Mesendoderm (in vitro differentiated cells): ENCODE measurements around the gene SULT1A2.
"Not testable (repeated sequence)": the region's sequence is repeated elsewhere in the genome, so short reads cannot be mapped to it uniquely, and the experiment has no call there.

Experiments used
- DNase-seq: peaks from one replicate; pipeline ENCODE4 v3.0.0; 2013
- H2AK5ac ChIP-seq: 2 replicates; pipeline ENCODE4 v1.6.1; 2013; ENCODE audit warnings: low read length, inconsistent platforms
- H2BK120ac ChIP-seq: 2 replicates; pipeline ENCODE4 v1.6.1; 2013; ENCODE audit warnings: low read depth, mild to moderate bottlenecking, low read length, moderate library complexity, mixed read lengths
- H2BK15ac ChIP-seq: replicated peaks from 2 replicates; pipeline ENCODE4 v1.6.1; 2013; ENCODE audit warnings: low read depth, mild to moderate bottlenecking, moderate library complexity
- H2BK5ac ChIP-seq: 2 replicates; pipeline ENCODE4 v1.6.1; 2013; ENCODE audit warnings: low read length, inconsistent platforms
- H3K18ac ChIP-seq: 2 replicates; pipeline ENCODE4 v1.6.1; 2013; ENCODE audit warnings: mild to moderate bottlenecking, low read length, mixed read lengths
- H3K23ac ChIP-seq: one replicate; pipeline ENCODE4 v1.6.1; 2013; ENCODE audit warnings: low read length
- H3K27ac ChIP-seq: 2 replicates; pipeline ENCODE4 v1.5.1; 2013; ENCODE audit warnings: low read depth, mild to moderate bottlenecking, inconsistent platforms, low read length, moderate library complexity
- H3K27me3 ChIP-seq: 2 replicates; pipeline ENCODE4 v1.6.1; 2013; ENCODE audit warnings: low read length, control low read depth, mild to moderate bottlenecking, inconsistent platforms; ENCODE audit not compliant: insufficient read depth, poor library complexity
- H3K36me3 ChIP-seq: 2 replicates; pipeline ENCODE4 v1.6.1; 2013; ENCODE audit warnings: low read length, inconsistent platforms; ENCODE audit not compliant: control insufficient read depth, insufficient read depth
- H3K4ac ChIP-seq: one replicate; pipeline ENCODE4 v1.6.1; 2013; ENCODE audit warnings: low read depth, mild to moderate bottlenecking, low read length, moderate library complexity
- H3K4me1 ChIP-seq: 2 replicates; pipeline ENCODE4 v1.6.1; 2013; ENCODE audit warnings: low read depth, low read length, inconsistent platforms; ENCODE audit not compliant: control insufficient read depth
- H3K4me2 ChIP-seq: 2 replicates; pipeline ENCODE4 v1.6.1; 2013; ENCODE audit warnings: low read length
- H3K4me3 ChIP-seq: 2 replicates; pipeline ENCODE4 v1.5.1; 2013; ENCODE audit warnings: mild to moderate bottlenecking, low read length
- H3K56ac ChIP-seq: one replicate; pipeline ENCODE4 v1.6.1; 2013; ENCODE audit warnings: low read length
- H3K79me1 ChIP-seq: 2 replicates; pipeline ENCODE4 v1.6.1; 2013; ENCODE audit warnings: low read length, inconsistent platforms
- H3K79me2 ChIP-seq: 2 replicates; pipeline ENCODE4 v1.6.1; 2013; ENCODE audit warnings: mild to moderate bottlenecking, low read length; ENCODE audit not compliant: control insufficient read depth, insufficient read depth
- H3K9ac ChIP-seq: 2 replicates; pipeline ENCODE4 v1.6.1; 2013; ENCODE audit warnings: low read length, inconsistent platforms
- H4K5ac ChIP-seq: one replicate; pipeline ENCODE4 v1.6.1; 2013; ENCODE audit warnings: low read length
- H4K8ac ChIP-seq: one replicate; pipeline ENCODE4 v1.6.1; 2013; ENCODE audit warnings: low read depth, mild to moderate bottlenecking, control low read depth, low read length, moderate library complexity
- WGBS: extraction: QIAGEN DNeasy Blood & Tissue Kit; methylation state at CpG from one replicate; pipeline ENCODE4 v1.1.7; 2013; ENCODE audit warnings: low lambda C conversion rate, missing lambda C conversion rate; ENCODE audit not compliant: insufficient coverage; ENCODE audit errors: extremely low coverage; 5-methylcytosine and 5-hydroxymethylcytosine counted together

SULT1A2 gene

DNA sequence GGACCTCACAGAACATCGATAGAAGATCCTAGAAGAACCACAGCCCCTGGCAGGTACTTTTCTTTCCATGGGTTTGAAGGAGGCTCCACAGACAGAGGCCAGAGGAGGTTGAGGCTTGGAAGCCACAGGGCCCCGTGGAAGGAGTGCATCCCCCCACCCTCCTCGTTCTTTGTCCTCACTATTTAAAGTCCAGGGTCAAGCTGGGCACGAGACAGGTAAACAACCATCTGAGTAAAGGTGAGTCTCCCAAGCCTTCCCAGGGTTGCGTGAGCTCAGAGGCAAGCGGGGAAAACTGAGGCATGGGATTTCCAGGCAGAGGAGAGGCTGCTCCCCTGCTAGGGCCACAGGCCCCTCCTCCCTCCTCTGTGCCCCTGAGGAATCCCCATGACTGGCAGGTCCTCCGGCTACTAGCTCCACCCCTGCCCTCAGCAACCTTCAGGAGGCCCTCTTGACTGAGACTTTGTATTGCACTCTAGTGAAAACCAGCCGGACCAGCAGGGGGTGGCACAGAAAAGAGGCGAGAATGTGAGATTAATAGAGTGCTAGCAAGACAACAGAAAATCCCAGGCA lies 927 bp upstream of the SULT1A2 start:
- peaks cover 4% of the 10 kb centered on the region for H3K4me1 ChIP-seq
- H3K4ac ChIP-seq: no peak overlapping the region
- no peak overlapping the region for H3K9ac ChIP-seq
- H3K56ac ChIP-seq: peak overlapping the region; percentile 53
- WGBS: no CpG with 5 or more reads among the region's 9 CpGs
- H3K23ac ChIP-seq: no peak overlapping the region
- H2BK5ac ChIP-seq: no peak overlapping the region
- H3K18ac ChIP-seq: no peak overlapping the region
- H2AK5ac ChIP-seq: no peak overlapping the region
- DNase-seq: peak; percentile 77
- no peaks in the 10 kb centered on the region for H3K27me3 ChIP-seq
- no peak overlapping the region for H3K4me2 ChIP-seq
- no peaks in the 10 kb centered on the region for H3K36me3 ChIP-seq
- no peak overlapping the region for H3K4me3 ChIP-seq
- no peak overlapping the region for H2BK15ac ChIP-seq
- no peak overlapping the region for H3K27ac ChIP-seq
- H4K8ac ChIP-seq: no peak overlapping the region
- H2BK120ac ChIP-seq: no peak overlapping the region
- no peaks in the 10 kb centered on the region for H3K79me1 ChIP-seq
- no peak overlapping the region for H4K5ac ChIP-seq
- H3K79me2 ChIP-seq: no peaks in the 10 kb centered on the region

DNA sequence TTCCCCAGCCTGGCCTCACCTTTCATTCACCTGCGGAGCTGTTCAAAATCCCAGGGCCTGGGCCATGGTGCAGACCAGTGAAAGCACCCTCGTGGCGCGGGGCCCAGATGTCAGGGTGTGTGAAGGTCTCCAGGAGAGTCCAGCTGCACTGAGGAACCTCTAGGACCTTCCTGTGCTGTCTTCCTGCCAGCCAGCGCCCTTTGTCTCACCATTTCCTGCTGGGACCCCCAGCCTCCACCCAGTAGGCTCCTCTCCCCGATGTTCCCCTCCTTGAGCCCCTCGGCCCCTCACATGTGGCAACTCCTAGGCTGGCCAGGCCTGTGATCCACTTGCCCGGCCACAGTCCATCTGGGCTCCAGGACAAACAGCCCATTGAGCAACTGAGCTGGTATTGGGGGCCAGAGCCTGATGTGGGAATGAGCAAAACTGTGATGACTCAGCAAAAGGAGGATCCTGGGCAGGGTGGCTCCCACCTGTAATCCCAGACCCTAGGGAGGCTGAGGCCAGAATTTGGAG lies 677 bp downstream of the SULT1A2 start:
- Histone ChIP-seq H3K56ac (peak overlapping the region; percentile 19), H2BK120ac (no peak overlapping the region), H3K18ac (peak overlapping the region; percentile 53), H3K36me3 (no peaks in the 10 kb centered on the region), H3K4me1 (peaks cover 4% of the 10 kb centered on the region), H2BK5ac (no peak overlapping the region), H3K79me1 (no peaks in the 10 kb centered on the region), H3K9ac (no peak overlapping the region), H3K79me2 (no peaks in the 10 kb centered on the region), H4K8ac (no peak overlapping the region), H2BK15ac (no peak overlapping the region), H3K27me3 (no peaks in the 10 kb centered on the region), H3K4me2 (no peak overlapping the region), H3K27ac (no peak overlapping the region), H2AK5ac (no peak overlapping the region), H3K4me3 (no peak overlapping the region), H3K4ac (peak overlapping the region; percentile 46), H3K23ac (no peak overlapping the region), H4K5ac (no peak overlapping the region)
- no CpG with 5 or more reads among the region's 8 CpGs for WGBS
- DNase-seq: no peak

DNA sequence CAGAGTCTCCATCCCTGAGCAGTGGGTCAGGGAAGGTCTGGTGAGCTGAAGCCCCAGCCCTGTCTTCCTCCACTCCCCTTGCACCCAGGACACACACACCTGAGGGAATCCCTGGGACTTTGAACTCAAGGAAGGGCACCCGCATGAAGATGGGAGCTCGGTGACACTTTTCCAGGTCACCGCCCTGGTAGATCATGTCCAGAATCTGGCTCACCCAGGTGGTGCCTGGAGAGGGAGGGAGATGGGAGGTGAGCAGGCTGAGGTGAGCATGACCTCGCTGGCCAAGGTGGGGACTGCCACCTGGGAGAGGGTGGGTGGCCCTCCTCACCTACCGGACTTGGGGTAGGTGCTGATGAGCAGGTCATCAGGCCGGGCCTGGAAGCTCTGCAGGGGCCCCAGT lies 1.4 kb downstream of the SULT1A2 start:
- not testable (repeated sequence) for H3K27me3 ChIP-seq, H3K4me2 ChIP-seq, H3K4me1 ChIP-seq, H3K79me2 ChIP-seq, H3K79me1 ChIP-seq, H2BK5ac ChIP-seq, H2AK5ac ChIP-seq, H3K4ac ChIP-seq, H3K27ac ChIP-seq, H3K9ac ChIP-seq, H3K4me3 ChIP-seq, H3K36me3 ChIP-seq, H2BK120ac ChIP-seq, DNase-seq, H2BK15ac ChIP-seq, H3K23ac ChIP-seq, H4K8ac ChIP-seq, H4K5ac ChIP-seq, H3K56ac ChIP-seq, H3K18ac ChIP-seq
- no CpG with 5 or more reads among the region's 6 CpGs for WGBS

DNA sequence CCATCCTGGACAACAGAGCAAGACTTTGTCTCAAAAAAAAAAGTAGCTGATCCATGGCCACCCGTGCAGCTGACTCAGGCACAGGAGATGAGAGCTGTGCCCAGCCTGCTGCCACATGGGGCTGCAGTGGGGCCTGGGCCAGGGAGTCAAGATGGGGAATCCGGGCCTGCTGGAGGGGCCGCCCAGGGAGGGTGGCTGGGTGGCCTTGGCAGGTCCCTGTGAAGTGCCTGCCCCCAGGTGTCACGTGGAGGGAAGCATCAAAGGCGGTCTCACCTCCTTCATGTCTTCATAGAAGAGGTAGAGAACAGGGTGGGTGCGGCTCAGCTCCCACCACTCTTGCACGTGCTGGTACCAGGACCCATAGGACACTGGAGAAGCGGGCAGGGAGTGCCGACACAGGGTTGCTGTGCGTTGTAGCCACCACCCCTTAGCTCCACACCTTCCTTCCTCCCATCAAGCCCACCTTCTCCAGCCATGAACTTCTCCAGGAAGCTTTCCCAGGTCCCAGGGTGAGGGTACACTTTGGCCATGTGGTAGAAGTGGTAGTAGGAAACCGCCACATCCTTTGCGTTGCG lies 3.8 kb downstream of the SULT1A2 start:
- WGBS: no CpG with 5 or more reads among the region's 13 CpGs
- H2BK15ac ChIP-seq: no peak overlapping the region
- H3K4ac ChIP-seq: no peak overlapping the region
- no peaks in the 10 kb centered on the region for H3K79me2 ChIP-seq
- H3K23ac ChIP-seq: no peak overlapping the region
- no peak overlapping the region for H2AK5ac ChIP-seq
- no peak overlapping the region for H3K9ac ChIP-seq
- H2BK120ac ChIP-seq: no peak overlapping the region
- H3K4me2 ChIP-seq: no peak overlapping the region
- no peak for DNase-seq
- no peak overlapping the region for H4K8ac ChIP-seq
- H3K56ac ChIP-seq: no peak overlapping the region
- no peaks in the 10 kb centered on the region for H3K27me3 ChIP-seq
- H2BK5ac ChIP-seq: no peak overlapping the region
- no peaks in the 10 kb centered on the region for H3K79me1 ChIP-seq
- H3K4me1 ChIP-seq: peaks cover 4% of the 10 kb centered on the region
- H4K5ac ChIP-seq: no peak overlapping the region
- H3K36me3 ChIP-seq: no peaks in the 10 kb centered on the region
- H3K27ac ChIP-seq: no peak overlapping the region
- H3K4me3 ChIP-seq: no peak overlapping the region
- no peak overlapping the region for H3K18ac ChIP-seq

DNA sequence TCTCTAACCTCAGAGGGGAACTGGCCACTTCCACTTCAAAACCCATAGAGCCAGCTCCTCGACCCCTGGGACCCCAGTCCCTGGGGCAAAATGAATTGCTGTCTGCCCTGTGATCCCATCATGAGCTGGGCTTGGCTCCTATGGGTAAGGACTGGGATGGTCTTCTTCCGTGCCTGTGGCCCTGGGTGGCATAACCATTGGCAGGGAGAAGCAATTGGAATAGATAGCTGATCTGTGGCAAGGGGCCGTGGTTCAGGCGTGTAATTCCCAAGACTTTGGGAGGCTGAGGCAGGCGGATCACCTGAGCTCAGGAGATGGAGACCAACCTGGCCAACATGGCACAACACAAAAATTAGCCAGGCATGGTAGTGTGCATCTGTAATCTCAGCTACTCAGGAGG lies 4.3 kb downstream of the SULT1A2 start:
- H2AK5ac ChIP-seq: no peak overlapping the region
- no peaks in the 10 kb centered on the region for H3K79me2 ChIP-seq
- no peaks in the 10 kb centered on the region for H3K27me3 ChIP-seq
- H3K4ac ChIP-seq: no peak overlapping the region
- H3K4me2 ChIP-seq: no peak overlapping the region
- H2BK120ac ChIP-seq: no peak overlapping the region
- no CpG with 5 or more reads among the region's 5 CpGs for WGBS
- no peak for DNase-seq
- H4K5ac ChIP-seq: no peak overlapping the region
- H3K56ac ChIP-seq: no peak overlapping the region
- no peak overlapping the region for H3K9ac ChIP-seq
- H2BK15ac ChIP-seq: no peak overlapping the region
- no peak overlapping the region for H3K18ac ChIP-seq
- no peak overlapping the region for H3K23ac ChIP-seq
- H3K27ac ChIP-seq: no peak overlapping the region
- no peaks in the 10 kb centered on the region for H3K36me3 ChIP-seq
- H2BK5ac ChIP-seq: no peak overlapping the region
- H3K4me3 ChIP-seq: no peak overlapping the region
- H3K4me1 ChIP-seq: peaks cover 1% of the 10 kb centered on the region
- no peak overlapping the region for H4K8ac ChIP-seq
- no peaks in the 10 kb centered on the region for H3K79me1 ChIP-seq

DNA sequence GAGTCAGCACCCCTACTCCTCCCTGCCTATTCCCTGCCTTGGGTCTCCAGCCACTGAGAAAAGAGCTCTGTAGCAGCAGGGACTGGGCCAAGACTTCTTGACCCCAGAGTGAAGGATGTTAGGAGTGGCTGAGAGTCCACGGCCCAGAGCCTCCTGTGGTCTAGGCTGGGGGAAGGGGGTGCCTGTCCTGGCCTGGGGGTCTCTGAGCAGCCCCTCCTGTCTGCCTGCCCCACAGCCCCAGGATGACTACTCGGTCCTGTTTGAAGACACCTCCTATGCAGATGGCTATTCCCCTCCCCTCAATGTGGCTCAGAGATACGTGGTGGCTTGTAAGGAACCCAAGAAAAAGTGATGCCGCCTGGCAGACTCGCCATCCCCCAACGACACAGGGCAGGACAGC lies 5.5 kb downstream of the SULT1A2 start:
- Histone ChIP-seq H3K4me1 (no peaks in the 10 kb centered on the region), H2BK15ac (no peak overlapping the region), H3K18ac (no peak overlapping the region), H3K9ac (no peak overlapping the region), H2BK120ac (no peak overlapping the region), H3K27me3 (no peaks in the 10 kb centered on the region), H3K79me2 (no peaks in the 10 kb centered on the region), H3K79me1 (no peaks in the 10 kb centered on the region), H3K36me3 (no peaks in the 10 kb centered on the region), H3K4ac (no peak overlapping the region), H4K8ac (no peak overlapping the region), H3K27ac (no peak overlapping the region), H3K4me3 (no peak overlapping the region), H2BK5ac (no peak overlapping the region), H3K4me2 (no peak overlapping the region), H3K23ac (no peak overlapping the region), H3K56ac (no peak overlapping the region), H4K5ac (no peak overlapping the region), H2AK5ac (no peak overlapping the region)
- DNase-seq: no peak
- WGBS: no CpG with 5 or more reads among the region's 6 CpGs
